SK-N-SH treated with all-trans-retinoic acid at 6 μM for 48 hours (cell line): ENCODE data around the gene TRPV4.

Source experiments
- ARNTL ChIP-seq: fragments of 450-650 bp; formaldehyde crosslinking; IDR thresholded peaks from 2 replicates; pipeline ENCODE4 v1.5.0; 2020; ENCODE audit warnings: low read depth, mild to moderate bottlenecking, moderate library complexity, borderline replicate concordance
- BACH2 ChIP-seq: fragments of 250-450 bp; sonication (Bioruptor Pico); IDR thresholded peaks from 2 replicates; pipeline ENCODE4 v1.9.0; 2021; ENCODE audit warnings: mild to moderate bottlenecking, borderline replicate concordance
- CSRNP3 ChIP-seq: fragments of 250-450 bp; sonication (Bioruptor Pico); IDR thresholded peaks from 2 replicates; pipeline ENCODE4 v1.5.1; 2021; ENCODE audit warnings: mild to moderate bottlenecking, moderate library complexity
- POU6F1 ChIP-seq: fragments of 250-450 bp; sonication (Bioruptor Pico); IDR thresholded peaks from 2 replicates; pipeline ENCODE4 v1.8.0; 2021; ENCODE audit warnings: low read depth, mild to moderate bottlenecking, moderate library complexity, borderline replicate concordance
- RARB ChIP-seq: fragments of 250-450 bp; sonication (Bioruptor Pico); IDR thresholded peaks from 2 replicates; pipeline ENCODE4 v1.8.0; 2021; ENCODE audit warnings: mild to moderate bottlenecking, moderate library complexity
- TSHZ2 ChIP-seq: fragments of 250-450 bp; sonication (Bioruptor Pico); IDR thresholded peaks from 2 replicates; pipeline ENCODE4 v1.5.0; 2020; ENCODE audit warnings: mild to moderate bottlenecking, moderate library complexity
- ZFP3 ChIP-seq: fragments of 250-450 bp; sonication (Bioruptor Pico); IDR thresholded peaks from 2 replicates; pipeline ENCODE4 v1.5.0; 2020; ENCODE audit warnings: mild to moderate bottlenecking, moderate library complexity
- ZFP30 ChIP-seq: fragments of 450-650 bp; formaldehyde crosslinking; IDR thresholded peaks from 2 replicates; pipeline ENCODE4 v1.5.0; 2022; ENCODE audit warnings: mild to moderate bottlenecking, moderate library complexity

GRCh38 chr12:109821968-109822367 is 11.2 kb downstream of the TRPV4 start:
- TF ChIP-seq RARB (CRISPR knock-in tag) (no peak), TSHZ2 (no peak), ARNTL (CRISPR knock-in tag) (no peak), ZFP3 (CRISPR knock-in tag) (no peak), POU6F1 (CRISPR knock-in tag) (no peak), BACH2 (CRISPR knock-in tag) (no peak), ZFP30 (CRISPR knock-in tag) (no peak), CSRNP3 (no peak)
